HCEC 1CT (cell line): ENCODE results near the gene MELTF.

Source experiments
- DNase-seq: peaks from one replicate; pipeline ENCODE4 v3.0.0-alpha.2; 2017

The MELTF gene

DNA sequence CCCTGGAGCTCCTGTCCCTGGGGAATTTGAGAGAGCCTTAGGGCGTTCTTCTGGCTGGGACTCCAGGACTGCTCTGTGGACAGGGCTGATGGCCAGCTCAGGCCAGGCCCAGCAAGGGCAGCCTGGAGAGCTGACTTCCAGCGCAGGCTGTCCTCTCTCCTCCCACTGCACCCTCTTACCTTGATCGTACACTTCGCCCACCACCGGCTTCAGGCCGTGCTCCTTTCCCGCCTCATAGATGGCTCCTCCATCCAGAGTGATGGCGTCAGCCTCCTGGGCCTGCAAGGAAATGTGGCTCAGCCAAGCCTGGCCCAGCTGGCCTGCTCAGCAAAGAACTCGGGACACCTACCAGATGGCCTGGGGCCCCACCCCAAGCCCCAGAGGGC lies 3.1 kb downstream of the MELTF start:
- DNase-seq: no peak

DNA sequence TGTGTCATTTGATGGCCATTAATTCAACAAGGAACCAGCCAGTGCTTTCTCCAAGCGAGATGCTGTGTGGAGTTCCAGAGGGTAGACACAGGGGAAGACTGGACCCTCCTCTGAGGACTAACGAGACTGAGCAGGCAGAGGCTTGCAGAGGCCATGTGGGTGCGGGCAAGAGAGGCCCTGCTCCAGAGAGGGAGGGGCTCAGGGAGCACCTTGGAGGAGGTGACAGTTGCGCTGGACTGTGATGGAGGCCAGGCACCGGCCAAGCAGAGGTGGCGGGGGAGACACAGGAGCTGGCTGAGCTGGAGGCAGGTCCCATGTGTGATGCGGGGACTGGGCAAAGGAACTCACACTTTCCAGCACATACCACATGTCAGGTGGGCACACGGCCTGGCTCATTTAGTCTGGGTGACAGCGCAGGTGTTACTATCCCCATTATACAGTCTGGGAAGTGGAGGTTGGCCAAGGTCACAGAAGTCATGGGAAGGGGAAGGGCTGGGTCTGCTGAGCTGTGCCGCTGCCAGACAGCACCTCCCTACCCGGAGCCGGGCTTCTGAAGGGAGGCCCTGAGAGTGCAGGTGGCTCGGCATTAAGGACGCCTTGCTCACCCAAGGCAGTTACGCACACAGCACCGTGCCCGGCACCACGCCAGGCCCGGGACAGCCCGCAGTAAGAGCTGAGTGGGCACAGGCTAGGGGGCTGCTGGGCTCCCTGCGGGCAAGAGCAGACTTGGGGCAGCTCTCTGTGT lies 3.7 kb downstream of the MELTF start:
- no peak for DNase-seq

DNA sequence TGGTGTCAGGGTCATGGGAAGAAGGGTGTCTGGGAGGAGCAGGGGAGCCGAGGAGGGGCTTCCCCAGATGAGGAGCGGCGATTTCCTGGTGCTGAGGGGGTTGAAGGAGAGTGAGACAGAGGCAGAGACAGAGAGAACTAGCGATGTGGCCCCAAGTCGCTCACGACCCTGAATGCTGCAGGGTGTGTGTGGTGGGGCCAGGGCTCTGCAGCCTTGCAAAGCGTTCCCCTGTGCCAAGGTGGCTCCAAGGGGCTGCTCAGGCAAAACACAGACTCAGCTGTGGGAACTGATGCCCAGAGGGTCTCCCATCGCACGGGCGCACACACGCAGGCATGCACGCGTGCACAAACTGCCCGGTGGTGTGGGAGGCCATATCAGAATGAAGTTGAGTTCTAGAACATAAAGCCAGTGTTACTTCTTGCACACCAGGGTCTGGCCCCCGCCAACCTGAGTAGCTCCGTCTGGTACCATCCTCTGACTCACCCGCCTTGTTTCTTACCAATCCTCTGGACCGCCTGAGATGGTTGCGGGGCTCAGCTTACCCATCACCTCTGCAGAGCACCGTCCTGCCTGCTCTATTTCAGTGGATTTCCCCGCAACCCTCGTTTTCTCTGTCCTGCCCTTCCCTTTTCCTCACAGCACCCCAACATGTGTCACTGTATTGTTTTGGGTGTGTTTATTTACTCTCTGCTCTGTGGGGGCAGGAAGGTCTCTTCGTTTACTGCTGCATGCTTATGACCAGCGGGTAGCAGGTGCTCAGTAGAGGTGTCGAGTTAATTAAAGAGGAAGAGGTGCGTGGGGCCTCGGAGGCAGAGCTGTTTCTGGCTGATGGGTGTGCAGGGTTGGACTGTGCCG lies 4.5 kb downstream of the MELTF start:
- no peak for DNase-seq

DNA sequence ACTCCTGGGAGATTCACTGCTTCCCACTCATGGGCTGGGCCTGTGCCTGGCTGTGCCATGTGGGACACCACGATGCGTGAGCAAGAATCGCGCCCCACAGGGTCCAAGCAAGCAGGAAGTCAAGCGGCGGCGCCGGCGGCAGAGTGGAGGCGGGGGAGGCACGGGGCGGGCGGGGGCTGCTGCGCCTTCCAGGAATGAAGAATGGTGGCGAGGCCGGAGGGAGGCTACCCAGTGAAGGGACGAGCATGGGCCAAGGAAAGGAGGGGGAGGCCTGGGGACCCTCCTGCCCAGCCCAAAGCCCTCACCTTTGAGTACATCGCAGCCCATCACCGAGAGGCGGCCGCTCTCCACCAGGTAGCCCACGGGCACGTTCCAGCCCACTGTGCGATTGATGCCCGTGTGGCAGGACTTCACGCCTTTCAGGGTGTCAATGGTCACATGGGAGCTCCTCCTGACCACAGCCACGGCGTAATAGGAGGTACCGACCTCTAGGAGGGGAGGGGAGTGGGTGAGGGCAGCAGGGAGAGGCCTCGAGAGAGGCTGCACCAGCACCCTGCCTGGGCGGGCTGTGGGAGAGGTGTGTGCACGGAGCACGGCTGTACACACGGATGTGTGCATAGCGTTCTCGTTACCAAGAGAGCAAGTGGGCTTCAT lies 5.5 kb downstream of the MELTF start:
- DNase-seq: no peak

DNA sequence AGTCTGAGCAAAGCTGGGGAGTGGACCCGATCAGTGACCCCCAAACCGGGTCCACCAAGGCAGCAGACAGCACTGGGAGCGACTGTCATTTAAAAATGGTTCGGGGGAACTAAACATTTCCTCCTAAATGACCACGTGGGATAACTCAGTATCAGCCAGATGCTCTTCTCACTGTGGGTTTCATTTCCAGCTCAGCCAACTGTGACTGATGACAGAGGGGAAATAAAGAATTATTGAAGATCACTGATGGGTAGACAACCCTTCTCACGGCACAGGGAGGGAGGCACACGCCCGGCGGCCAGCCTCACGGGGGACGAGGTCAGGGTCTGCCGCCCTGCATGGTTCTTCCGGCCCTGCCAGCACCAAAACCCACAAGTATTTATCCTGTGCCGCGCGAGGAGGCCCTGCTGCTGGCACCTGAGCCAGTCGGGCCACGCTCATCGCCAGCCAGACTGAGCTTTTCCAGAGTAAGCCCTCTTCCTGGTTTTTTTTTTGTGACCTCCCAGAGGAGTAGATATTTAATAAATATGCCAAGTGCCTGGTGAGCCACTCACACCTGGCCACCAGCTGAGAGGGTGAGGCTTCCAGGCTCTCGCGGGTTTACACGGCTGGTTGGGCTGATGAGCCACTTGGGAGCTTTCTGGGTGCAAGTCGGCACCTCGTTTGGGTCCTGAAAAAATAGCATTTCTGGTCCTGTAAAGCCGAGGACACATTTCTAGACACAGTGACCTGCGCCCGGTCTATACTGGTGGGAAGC lies 6.2 kb downstream of the MELTF start:
- no peak for DNase-seq

DNA sequence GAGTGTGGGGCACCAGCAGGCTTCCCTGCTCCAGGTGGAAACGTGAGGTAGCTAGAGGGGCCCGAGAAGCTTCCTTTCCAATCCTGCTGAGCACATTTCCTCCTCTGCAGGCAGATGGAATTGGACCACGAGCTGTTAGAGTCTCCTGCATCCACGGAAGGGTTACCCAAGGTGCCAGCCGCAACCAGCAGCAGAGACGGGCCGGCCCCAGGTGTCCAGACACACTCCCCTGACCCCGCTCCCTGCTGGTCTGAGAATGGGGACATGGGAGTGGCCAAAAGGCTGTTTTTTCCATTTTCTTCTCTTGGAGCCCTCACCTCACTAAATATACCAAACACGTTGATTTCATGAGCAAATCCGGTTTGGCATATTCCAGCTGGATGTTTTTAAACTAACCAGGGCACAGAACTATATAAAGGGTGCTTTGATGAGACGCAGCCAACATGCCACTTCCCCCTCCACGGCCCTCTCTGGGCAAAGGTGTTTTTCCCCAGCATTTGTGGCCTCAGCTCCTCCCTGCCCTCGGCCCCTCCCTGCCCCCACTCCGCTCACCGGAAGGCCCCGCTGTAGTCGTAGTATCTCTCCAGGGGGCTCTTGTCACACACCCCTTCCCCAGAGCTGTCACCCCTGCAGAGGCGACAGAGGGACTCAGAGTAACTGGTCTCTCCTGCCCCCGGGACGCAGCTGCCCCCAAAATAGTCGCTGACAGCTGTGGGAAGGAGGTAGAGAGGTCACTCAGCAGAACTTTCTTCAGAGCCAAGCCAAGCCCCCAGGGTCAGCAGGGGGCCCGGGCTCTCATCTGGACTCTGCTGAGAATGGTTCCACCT lies 7.0 kb downstream of the MELTF start:
- no peak for DNase-seq

DNA sequence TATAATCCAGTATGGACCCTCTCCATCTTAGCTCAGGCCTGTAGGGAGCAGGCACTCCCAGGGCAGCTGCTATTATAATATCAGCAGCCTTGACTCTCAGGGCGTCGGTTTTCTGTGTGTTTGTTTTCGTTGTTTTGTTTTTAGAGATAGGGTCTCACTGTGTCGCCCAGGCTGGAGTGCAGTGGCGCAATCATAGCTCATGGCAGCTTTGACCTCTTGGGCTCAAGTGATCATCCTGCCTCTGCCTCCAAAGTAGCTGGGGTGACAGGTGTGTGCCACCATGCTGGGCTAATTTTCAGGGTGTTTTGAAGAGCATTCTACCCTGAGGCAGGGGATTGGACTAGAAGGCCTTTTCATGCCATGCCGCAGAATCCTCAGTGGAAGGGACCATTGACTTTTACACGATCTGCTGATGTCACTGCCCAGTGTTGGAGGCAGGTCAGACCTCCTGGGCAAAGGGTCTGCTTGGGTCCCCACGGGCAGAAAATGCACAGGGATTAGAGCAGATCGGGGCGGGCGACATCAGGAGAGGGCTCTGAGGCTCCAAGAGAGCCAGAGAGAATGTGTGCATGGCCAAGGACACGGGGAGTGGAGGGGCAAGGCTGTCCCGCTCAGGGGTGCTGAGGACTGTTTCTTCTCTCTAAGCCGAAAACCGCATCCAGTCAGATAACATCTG lies 7.8 kb downstream of the MELTF start:
- DNase-seq: no peak

DNA sequence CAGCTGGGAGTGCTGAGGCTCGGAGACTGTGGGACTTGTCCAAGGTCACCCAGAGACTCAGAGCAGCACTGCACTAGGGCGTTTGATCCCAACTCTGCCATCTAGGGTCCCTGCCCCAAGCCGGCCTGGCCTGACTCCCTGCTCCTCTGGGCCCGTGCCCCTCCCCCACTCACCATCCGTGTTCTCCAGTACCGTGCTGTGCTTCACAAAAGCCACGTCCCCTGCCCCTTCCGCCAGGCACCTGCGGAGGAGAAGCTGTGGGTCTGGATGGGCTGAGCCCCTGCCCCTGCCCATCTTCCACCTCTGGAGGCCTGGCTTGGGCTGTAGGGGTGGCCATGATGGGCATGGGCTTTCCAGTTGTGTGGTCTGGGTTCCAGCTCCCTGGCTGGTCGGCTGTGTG lies 8.4 kb downstream of the MELTF start:
- no peak for DNase-seq

DNA sequence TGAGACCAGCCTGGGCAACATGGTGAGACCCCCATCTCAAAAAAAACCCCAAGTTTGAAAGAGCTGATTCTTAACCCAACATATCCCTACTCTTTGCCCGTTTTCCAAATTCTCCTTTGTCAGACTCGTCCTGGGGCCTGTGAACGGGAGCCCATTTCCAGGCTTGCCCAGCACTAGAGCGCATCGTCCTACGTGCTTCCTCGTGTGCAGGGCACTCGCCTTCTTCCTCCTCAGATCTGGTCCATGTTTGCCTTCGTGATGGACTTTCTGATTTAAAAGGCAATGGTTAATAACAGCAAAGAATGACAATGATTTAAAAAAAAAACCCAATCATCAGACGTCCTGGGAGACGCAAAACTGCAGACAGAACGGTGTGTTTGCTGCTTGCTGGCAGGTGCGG lies 10.1 kb downstream of the MELTF start:
- DNase-seq: no peak

DNA sequence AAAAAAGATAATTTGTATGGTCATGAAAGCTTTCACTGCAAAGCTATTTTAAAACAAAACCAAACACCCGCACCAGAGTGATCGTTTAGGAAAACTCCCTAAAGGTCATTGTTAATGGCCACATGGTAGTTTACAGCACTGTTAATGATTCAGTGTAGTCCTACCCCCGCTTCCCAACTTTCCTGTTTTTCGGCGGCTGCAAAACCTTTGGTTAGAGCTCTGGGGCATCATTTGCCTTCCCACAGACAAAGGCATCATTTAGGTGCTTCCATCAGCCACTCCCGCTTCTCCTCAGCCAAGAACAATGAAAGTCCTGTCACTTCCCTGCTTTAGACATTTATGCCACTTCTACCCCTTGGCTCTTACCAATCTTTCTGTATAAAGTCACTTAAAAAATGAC lies 10.6 kb downstream of the MELTF start:
- DNase-seq: no peak

DNA sequence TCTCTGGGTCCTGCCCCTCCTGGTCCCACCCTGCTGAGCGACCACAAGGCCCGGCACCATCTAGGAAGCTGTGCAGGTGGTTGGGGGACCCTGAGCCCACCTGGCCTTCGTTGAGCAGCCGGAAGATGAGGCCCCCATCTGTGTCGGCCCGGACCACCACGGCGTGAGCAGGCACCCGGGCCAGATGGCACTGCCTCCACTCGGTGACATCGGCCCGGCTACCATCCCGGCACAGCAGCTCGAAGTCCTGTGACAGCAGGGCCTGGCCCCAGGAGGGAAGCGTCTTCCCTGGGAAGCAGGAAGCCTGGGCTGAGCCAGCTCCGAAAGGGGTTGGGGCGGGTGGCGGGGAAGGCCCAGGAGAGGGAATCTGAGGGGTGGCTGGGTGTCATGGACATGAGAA lies 12.6 kb downstream of the MELTF start:
- no peak for DNase-seq

DNA sequence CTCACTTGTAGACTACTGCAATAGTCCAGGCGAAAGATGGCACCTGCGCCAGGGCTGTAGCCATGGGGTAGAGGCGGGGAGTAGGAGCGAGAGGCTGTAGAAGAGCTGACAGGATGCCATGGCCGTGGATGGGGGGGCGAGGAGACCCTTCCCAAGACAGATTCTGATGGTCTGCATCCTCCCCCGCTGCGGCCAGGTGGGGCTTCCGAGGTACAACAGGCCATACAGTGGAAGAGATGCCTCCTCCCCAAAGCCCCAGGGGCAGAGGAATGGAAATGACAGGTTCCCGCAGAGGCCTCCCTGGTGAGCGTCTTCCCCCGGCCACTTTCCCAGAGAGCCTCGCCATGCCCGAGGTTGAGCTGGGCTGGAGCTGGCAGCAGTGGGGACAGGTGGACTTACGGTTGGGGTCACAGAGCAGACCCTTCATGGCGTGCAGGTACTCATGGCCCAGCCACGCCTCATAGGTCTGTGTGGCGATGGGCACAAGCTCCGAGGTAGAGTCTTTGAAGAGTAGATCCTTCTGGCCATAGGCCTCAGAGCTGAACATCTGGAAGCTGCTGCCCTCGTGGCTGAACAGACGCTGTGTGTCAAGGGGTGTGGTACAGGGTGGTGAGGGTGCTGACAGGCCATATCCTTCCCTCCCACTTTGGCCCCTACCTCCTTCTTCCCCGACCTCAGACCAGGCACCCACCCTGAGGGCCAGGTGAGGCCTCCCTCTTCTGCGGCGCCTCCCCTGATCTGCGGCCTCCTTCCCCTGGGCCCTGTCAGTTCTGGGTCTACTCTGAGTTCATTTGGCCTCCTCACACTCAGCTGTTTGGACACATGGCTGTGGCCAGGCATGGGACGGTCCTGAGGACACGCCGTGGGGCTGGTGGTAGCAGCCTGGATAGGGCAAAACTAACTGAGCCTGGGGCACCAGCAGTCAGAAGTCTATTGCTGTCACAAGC lies 13.6 kb downstream of the MELTF start:
- DNase-seq: no peak

DNA sequence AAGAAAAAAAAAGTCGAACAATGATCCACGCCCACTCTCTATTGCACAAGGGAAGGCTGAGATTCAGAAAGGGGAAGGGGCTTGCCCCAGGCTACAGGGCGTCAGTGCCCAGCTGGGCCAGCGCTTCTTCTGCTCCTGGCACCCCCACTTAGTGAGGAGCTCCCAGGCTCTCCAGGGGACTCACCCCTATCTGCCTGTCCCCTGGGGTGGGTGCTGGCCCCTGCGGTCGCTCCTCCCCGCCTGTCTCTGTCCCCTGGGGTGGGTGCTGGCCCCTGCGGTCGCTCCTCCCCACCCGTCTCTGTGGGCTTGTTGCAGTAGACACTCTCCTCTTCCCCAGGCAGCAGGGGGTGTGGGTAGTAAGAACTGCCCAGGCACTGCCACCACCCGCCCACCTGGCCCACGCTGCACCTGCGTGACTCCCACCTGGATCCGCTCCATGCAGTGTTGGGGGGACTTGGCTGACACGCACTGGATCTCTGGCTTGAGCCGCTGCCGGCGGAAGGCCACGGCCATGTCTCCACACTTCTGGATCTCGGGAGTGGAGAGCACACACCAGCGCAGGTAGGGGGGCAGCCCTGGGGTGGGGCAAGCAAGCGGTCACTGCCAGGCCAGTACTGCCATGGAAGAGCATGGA lies 14.6 kb downstream of the MELTF start:
- no peak for DNase-seq

DNA sequence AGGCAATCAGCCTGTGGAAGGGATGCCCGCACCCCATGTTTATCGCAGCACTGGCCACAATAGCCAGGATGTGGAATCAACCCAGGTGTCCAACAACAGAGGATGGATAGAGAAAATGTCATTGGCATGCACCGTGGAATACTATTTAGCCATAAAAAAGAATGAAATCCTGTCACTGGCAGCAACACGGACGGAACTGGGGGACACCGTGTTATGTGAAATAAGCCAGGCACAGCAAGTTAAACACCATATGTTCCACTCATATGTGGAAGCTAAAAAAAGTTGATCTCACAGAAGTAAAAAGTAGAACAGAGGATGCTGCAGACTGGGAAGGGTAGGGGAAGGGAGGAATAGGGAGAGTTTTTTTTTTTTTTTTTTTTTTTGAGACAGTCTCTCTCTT lies 15.6 kb downstream of the MELTF start:
- no peak for DNase-seq

DNA sequence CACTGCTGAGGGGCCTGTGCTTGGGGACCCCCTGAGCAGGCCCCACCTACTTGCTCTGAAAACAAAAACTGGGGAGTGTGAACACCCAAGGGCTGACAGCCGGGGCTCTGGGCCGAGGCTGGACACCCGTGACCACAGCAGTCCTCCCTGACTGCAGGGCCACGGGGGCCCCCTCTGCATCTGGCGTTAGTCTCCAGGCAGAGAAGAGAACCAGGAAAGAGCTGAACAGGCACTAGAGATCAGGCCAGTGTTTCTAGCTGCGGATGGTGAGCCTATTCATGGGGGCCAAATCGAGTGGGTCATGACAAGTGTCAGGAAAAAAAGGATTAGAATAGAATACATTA lies 17.1 kb downstream of the MELTF start:
- no peak for DNase-seq

DNA sequence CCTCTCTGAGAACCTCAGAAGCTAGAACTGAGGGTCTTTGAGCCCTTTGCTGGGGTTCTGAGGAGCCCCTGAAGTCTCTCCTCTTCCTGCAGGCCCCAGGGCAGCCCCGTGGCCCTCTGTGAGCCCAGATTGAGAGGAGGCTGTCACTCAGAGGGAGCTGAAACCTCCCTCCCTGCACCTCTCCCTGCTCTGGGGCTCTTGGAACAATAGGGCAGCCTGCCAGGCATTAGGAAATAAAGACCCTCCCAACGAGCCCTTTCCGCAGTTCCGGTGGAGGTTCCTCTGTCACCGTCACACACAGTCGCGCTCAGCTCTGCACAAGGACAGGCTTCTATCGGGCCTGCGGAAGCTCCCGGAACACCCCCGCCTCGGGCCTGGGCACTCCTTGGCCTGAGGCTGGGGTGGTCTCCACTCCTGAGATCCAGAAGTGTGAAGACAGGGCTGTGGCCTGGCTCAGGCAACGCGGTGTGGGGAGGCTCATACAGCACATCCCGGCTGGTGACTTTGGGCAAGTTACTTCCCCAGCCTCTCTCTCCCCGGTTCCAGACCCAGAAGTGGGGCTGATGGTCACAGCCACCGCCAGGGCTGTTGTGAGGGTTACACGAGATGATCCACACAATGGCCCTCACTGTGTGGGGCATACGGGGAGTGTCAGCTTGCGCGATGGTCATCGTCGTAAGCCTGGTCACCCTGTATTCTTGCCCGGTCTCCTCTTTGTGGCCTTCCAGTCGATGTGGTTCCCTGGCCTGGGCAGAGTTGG lies 17.7 kb downstream of the MELTF start:
- no peak for DNase-seq

DNA sequence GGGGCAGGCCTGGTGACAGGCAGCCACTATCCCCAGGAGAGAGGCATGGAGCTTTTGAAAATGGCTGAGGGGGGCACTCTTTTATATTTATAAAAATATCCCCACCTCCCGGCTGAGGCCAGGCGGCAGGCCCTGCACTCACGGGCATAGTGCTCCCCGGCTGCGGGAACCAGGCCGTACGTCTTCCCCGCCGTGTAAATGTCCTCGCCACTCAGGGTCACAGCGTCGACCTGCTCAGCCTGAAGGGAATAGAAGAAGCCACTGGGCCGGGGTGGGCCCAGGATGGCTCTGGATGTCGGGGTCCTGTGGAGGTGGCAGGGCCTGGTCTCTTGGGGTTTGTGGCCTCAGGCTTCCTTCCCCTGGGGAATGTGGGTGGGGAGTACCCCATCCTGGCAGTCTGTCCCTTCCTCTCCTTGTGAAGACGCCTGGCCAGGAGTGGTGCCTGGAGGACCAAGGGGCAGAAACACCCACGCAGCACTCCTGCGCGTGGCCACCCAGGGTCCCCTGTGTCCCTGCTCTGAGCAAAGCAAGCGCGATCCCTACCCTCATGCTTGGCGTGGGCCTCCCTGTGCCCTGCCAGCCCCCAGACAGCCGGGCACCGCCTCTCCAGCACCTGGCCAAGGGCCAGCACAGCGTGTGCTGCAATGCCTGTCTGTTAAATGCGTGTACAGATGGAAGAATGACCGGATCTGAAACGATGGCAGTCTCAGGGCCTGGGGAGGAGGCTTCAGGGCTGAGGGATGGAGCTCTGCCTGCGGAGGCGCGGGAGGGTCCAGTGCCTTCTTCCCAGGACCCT lies 18.9 kb downstream of the MELTF start:
- DNase-seq: no peak

DNA sequence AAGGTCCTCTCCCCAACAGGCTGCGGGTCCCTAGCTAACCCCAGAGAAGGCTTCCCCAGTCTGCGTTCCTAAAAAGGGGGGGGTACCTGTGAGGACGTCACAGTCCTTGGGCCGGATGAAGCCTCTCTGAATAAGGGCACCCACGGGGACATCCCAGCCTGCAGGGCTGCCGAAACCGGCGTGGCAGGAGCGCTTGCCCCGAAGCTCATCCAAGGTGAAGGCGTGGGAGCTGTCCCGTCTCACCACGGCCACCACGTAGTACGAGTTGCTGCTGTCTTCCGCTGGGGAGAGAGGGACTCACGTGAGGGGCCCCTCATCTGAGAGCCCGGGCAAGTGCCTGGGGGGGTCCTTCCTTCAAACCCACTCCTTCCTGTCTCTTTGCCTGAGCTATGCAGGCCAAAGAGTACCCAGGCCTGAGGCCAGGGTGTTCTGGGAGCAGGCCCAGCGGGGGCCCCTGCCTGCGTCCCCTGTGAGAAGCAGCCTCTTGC lies 20.0 kb downstream of the MELTF start:
- DNase-seq: no peak
